Stromal cell of bone marrow (primary cell): ENCODE results near the gene SPIRE1.
"Not testable (repeated sequence)": the region's sequence is repeated elsewhere in the genome, so short reads cannot be mapped to it uniquely, and the experiment has no call there.

Experiments used
- DNase-seq: peaks from one replicate; pipeline ENCODE4 v3.0.0-alpha.2; 2012; ENCODE audit warnings: low read depth

Gene SPIRE1

DNA sequence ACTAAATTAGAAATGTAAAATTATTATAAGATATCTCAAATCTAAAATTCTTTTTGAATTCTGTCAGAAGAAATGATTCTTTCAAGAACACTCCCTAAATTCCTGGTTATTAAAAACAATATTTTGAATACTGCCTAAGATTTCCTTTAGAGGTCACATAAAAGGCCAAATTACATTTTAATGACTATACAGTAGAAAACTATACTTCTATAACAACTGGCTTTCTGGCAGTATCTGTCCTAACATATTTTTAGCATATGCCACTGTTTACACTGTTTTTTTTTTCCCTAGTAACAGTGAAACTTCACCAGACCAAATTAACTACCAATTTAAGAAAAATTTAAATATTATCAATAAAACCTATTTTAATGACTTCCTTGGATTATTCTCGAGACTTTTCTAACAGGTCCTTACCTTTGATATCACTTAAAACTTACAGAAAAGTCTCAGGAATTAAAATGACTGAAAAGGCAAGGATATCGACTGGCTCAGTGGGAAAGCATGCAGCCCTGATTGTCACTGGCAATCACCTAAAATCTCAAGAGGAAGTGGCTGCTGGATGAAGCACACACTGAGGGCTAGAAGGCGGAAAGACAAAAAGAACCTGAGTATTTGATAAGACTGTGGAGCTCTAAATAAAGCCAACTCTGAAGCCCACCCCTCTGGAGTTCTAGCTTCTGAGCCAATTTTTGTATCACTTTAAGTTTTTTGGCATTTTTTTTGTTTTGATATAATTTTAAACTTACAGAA, 59.6 kb downstream of the SPIRE1 start:
- no peak for DNase-seq

DNA sequence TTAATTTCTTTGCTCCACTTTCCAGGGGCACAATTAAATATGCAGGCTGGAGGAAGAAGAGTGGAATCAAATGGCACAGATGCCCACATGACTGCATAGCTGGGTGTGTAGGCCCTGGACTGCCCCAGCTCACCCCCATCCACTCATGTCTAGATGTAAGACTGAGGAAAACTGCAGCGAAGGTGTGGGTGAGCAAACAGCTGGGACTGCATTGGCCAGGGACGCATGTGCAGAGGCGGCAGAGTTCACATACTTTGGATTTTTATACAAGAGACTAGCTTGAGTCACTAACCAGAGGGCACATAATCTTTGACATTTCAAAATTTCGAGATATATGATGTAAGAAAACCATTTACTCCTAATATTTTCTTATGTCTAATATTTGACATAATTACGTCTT, 60.1 kb downstream of the SPIRE1 start:
- DNase-seq = peak; percentile 38

DNA sequence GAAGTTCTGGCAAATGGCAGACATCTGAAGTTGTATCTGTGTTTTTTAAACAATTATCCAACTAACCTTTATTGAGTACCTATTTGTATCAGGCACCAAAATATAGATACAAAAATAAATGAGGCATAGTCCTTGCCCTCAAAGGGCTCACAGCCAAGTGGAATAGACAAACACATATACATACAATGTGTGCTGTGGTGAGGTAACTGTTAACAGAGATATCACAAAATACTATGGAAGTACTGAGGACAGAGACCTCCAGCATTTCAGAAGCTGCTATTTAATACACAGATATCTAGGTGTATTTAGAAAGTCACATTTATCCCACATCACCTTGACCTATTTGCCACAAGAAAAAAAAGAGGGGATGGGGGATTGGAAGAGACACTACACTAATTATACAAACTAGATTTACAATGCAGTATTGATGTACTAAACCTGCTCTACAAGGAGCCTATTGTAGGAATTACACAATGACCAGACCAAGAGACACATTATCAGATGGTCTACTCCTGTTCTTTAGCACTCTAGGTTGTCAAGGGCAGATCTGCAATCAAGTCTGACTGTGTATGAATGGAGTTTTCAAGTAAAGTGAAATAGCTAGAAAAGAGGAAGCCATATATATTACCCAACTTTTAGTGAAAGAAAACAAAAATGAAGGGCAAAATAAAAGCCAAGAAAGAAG, 62.2 kb downstream of the SPIRE1 start:
- no peak for DNase-seq

DNA sequence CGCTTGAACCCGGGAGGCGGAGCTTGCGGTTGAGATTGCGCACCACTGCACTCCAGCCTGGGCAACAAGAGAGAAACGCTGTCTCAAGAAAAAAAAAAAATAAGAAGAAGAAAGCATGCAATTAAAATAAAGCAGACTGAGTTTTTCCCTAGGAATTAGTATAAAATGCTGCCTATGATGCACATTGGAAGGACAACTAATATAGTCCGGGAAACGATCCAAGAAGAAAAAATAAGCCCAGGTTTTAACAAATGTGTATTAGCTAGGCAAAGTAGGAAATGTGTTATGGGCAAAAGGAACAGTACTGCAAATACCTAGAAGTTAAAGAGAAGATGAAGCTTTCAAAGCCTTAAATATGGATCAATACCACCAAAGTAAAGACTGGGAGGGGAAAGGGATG, 64.0 kb downstream of the SPIRE1 start:
- peak; percentile 49 for DNase-seq

DNA sequence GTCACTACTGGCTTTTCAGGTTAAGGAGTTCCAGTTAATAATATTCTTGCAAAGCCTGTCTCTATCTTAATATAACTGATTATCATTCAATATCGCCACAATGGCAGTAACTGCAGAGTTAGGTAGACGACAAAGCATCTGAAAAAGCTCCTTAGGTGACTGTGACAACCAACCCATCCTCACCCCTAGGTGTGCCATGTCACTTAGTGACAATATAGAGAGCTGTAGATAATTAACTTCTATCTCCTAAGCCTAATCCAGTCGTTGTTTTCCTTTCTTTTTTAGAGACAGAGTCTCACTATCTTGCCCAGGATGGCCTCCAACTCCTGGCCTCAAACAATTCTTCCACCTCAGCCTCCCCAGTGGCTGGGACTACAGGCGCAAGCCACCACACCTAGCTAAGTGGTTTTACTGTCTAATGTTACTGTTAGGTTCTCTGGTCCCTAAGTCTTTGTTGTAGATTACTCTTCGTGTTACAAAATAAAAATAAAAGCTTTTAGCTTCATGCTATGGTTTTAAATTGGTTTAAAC, 65.2 kb downstream of the SPIRE1 start:
- no peak for DNase-seq

DNA sequence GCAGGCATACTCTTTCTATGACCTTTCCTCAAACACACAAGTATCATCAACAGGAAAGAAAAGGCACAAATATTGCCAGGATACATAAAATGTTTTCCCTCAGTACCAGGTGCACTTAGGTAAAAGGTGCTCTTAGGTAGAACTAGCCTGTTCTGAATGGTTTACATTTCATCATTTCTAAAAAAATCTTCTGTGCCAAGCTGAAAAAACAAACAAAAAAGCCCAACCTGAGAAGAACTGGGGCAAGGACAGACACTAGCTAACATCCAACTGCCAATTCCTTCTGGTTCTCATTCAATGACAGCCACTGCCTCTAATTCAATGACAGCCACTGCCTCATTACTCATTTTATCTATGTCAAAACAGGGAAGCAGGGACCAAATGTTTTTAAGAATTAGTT, 68.5 kb downstream of the SPIRE1 start:
- no peak for DNase-seq

DNA sequence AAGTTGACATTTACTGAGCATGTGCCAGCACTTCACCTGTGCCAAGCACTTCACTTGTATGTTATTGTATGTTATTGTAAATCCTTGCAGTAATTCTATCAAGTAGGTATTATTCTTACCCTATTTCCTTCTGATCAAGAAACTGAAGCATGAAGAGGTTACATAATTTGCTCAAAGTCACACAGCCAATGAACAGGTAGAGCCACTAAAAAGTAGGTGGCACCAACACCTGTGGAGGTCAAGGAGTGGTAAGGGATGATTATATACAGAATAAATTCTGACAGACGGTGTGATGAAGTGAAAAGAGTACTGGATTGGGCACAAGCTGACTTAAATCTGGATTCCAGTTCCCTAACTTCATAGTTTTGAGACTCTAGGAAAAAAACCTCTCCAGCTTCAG, 71.0 kb downstream of the SPIRE1 start:
- DNase-seq = no peak

DNA sequence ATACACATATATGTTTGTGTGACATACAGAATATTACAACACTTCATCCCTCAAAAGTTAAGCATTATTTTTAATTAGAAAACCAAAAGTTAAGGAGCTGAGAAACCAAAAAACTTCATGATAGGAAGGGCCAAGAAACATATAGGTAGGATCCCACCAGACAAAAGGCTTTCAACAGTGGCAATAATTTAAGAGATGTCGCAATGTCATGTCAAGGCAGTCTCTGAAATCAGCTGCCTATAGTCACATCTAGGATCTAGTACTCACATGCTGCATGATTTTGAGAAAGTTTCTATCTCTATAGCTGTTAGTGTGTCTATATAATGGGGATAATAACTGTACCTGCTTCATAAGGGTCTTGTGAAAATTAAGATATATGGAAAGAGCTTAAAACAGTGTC, 72.7 kb downstream of the SPIRE1 start:
- DNase-seq = no peak

DNA sequence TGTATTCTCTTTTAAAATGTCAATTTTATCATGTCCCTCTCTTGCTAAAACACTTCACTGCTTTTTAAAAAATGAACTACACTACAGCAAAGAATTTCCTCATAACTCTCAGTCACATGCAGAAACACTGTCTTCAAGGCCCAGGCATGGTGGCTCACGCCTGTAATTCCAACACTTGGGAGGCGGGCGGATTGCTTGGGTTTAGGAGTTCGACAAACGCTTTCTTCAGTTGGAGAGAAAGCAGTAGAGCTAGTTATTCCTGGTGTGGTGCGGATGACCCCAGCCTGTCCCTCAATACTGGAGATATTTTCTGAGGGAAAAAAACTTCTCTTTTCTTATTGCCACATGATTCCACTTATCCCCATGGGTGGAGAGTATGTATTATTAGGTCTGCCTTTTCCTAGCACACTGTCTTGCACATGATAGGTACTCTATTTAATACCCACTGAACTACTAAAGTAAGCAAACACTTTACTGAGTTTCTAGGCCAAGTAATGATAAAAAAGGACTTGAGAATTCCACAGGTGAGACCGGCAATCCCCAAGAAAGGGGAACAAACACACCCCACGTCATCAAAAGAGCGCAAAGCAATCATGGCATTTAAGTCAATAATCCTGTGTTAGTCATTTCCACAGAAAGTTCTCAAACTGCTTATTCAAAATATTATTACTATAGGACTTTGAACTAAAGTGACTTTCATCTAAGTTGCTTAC, 77.1 kb downstream of the SPIRE1 start:
- no peak for DNase-seq

DNA sequence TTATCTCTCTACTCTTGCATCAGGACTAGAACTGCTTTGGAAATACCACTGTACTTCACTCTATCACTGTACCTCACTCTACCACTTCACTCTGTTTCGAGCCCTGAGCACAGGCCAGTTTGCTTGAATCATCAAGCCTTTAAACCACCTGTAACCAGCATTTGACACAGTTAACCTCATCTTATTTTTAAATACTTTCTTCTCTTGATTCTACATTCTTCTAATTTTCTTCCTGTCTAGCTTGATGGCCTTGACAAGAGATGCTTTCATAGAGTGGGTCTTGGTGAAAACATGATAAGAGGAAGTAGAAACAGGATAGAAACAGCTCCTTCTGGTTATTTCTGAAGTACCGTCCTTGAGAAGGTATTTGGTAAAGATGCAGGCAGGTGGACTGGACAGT, 78.1 kb downstream of the SPIRE1 start:
- no peak for DNase-seq

DNA sequence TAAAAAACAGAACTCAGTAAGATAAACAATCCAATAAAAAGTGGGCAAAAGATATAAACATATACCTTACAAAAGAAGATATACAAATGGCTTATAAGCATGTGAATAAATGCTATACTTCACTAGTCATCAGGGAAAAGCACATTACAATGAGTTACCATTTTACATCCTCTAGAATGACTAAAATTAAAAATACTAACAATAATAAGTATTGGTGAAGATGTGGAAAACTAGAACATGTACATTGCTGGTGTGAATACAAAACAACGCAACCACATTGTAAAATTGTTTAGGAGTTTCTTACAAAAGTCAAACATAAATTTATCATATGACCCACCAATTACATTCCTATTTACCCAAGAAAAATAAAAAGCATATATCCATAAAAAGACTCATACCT, 80.1 kb downstream of the SPIRE1 start:
- DNase-seq = no peak

DNA sequence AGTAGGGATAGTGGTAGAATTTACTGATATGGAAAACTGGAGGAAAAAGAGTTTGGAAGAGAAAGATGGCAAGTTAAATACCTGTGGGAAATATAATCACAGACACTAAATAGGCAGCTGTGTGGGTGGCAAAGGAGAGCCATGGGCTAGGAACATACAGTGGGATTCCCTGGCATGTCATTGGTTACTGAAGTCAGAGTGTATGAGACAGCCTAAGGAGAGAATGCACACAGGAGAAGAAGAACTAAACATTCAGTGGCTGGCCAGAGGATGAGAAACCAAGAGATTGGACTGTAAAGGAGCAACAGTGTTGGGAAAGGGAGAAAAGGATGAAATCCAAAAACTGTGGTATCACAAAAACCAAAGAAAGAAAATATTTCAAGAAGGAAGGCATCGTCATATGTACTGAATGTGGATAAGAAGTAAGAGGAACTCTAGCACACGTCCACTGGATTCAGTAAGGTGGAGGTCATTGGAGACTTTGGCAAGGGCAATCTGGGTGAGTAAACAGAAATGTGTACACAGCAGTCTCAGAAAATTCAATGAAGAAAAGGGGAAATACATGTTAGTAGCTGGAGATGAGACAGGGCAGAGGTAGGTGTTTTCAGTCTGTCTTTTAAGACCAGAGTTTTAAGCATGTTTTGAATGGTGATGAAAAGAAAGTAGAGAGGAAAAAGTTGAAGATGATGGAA, 83.3 kb downstream of the SPIRE1 start:
- DNase-seq = no peak

DNA sequence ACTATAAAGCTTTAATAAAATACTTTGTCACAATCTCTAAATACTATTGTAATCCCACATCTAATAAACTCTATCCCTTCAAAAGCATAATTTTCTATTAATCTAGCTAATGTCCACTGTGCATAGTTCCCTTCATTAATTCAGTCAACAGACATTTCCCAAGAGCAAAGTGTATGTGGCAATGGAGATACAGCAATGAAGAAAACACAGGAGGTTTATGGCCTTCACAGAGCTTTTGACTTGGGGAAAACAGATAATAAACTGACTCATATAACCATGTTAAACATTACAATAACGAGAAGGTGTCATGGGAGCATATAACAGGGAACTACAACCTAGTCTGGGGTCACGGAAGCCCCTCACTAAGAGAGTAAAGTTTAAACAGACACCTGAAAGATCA, 86.3 kb downstream of the SPIRE1 start:
- no peak for DNase-seq

DNA sequence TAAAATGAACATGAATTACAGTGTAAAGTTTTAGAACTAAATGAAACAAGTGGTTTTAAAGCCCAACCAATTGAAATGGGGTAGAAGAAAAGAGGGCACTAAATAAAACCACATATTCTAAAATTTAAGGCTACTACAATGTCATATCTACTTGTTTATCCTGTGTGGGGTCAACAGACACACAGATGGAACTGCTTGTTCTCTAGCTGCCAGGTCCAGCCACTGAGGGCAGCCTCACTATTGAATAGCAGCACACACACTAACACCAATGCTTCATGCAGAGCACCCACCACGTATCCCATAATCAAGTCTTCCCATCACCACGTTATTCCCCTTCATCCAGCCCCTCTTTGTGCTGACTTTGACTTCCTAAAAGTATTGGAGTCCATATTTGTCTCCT, 88.1 kb downstream of the SPIRE1 start:
- no peak for DNase-seq

DNA sequence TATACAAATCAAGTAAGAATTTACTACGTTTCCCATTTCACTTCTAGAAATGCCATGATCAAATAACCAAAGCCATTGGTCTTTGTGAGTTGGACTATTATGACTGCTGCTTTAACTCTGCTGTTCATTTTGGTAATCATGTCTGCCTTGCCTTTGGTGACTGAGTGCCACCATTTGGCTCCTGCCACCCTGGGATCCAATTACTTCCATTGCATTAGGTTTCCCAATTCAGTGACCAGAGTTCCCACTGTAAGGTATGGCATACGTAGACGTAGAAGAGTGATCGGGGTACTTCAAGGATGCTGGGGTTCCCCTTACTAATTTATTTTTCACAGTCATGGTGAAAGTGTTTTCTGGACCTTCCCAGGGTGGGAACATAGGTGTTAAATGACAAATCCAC, 90.1 kb downstream of the SPIRE1 start:
- DNase-seq = no peak

DNA sequence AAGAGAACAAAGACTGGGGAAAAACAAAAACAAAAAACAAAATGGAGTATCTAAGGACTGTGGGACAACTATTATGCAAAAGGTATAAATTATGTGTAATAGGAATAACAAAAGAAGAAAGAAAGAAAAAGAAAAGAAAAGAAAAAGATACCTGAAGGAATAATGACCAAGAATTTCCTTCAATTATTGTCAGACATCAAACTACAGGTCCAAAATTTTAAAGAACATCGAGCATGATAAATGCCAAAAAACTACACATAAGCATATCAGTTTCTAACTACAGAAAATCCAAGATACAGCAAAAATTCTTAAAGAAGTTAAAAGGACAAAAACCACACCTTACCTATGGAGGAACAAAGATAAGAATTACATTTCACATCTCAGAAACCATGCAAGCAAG, 93.0 kb downstream of the SPIRE1 start:
- no peak for DNase-seq

DNA sequence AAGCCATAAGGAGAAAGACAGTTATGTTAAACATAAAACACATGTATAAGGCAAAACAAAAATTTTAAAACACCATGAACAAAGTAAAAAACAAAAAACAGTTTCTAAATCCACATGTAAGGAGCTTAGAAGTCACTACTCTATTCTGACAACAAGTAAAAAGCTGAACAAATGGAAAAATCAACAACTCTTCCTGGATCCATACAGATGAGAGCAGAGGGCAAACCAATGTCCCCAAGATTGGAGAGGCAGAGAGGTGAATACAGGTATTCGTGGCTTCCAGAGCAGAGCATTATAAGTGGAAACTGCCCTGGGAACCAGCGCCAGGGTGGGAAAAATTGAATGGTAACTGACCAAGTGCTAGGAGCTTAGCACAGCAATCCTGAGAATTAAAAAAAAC, 93.5 kb downstream of the SPIRE1 start:
- DNase-seq = no peak

DNA sequence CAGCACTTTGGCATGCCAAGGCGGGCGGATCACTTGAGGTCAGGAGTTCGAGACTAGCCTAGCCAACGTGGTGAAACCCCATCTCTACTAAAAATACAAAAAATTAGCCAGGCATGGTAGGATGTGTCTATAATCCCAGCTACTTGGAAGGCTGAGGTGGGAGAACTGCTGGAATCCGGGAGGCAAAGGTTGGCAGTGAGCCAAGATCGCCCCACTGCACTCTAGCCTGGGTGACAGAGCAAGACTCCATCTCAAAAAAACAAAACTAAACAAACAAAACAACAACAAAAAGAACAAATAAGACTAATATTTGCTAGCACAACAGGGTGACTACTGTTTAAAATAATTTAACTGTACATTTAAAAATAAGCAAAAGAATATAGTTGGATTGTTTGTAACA, 97.3 kb downstream of the SPIRE1 start:
- not testable (repeated sequence) for DNase-seq

DNA sequence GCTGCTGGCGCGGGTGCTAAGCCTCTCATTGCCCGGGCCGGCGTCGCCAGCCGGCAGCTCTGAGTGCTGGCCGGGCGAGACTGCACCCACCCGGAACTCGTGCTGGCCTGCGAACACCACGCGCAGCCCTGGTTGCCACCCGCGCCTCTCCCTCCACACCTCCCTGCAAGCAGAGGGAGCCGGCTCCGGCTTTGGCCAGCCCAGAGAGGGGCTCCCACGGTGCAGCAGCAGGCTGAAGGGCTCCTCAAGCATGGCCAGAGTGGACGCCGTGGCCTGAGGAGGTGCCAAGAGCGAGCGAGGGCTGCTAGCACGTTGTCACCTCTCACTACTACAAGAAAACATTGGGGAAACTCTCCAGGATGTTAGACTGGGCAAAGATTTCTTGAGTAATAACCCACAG, 98.6 kb downstream of the SPIRE1 start:
- DNase-seq = no peak

DNA sequence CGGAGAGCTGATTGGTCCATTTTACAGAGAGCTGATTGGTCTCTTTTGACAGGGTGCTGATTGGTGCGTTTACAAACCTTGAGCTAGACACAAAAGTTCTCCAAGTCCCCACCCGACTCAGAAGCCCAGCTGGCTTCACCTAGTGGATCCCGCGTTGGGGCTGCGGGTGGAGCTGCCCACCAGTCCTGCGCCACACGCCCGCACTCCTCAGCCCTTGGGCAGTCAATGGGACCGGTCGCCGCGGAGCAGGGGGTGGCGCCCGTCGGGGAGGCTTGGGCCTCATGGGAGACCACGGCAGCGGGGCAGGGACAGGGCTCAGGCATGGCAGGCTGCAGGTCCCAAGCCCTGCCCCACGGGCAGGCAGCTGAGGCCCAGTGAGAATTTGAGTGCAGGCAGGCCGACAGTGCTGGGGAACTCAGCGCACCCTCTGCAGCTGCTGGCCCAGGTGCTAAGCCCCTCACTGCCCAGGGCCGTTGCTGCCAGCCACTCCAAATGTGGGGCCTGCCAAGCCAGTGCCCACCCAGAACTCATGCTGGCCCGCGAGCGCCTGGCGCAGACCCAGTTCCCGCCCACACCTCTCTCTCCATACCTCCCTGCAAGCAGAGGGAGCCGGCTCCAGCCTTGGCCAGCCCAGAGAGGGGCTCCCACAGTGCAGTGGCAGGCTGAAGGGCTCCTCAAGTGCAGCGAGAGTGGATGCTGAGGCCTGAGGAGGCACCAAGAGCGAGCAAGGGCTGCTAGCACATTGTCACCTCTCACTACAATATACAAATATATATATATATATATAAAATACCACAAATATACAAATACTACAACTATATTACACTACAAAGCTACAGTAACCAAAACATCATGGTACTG, 100.7 kb downstream of the SPIRE1 start:
- DNase-seq = no peak

DNA sequence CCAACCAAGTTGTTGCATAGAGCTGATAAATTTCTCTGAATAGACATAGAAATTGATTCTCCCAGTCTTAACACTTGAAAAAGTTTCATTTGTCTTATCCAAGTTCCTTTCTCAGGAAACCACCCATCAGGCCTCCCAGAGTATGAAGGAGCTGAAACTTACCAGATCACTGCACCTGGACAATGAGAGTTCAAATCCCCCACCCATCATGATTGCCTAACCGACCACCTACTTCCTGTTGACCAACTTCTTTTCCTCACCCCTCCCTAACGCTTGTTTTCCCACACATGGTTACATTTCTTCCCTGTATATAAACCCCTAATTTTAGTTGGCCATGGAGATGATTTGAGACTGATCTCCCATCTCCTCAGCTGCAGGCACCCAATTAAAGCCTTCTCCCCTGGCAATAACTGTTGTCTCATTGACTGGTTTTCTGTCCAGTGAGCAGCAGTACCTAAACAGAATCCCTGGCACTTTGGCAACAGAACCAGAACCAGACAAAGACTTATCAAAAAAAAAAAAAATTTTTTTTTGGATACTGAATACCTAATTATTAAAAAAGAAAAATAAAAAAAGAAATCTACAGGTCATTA, 103.0 kb downstream of the SPIRE1 start:
- DNase-seq = no peak
